GM12873 (cell line): ENCODE results near the gene NEBL.

ENCODE experiments used
- CTCF ChIP-seq: IDR thresholded peaks from 2 replicates; pipeline ENCODE4 v1.5.1; 2012; ENCODE audit warnings: low read depth, mild to moderate bottlenecking, moderate library complexity, low read length, control low read depth; ENCODE audit not compliant: insufficient read depth; ENCODE audit errors: missing control alignments

NEBL gene

GRCh38 chr10:20776384-20777118 is 120.6 kb downstream of the NEBL start:
- TF ChIP-seq CTCF = no peak

- no peak for TF ChIP-seq CTCF
Measured at GRCh38 chr10:20771051-20771450, 126.1 kb downstream of the NEBL start.

GRCh38 chr10:20769481-20769880 is 127.6 kb downstream of the NEBL start:
- TF ChIP-seq CTCF = no peak

- no peak for TF ChIP-seq CTCF
Measured at GRCh38 chr10:20768843-20769242, 128.3 kb downstream of the NEBL start.

GRCh38 chr10:20767028-20767427 is 130.1 kb downstream of the NEBL start:
- no peak for TF ChIP-seq CTCF

GRCh38 chr10:20765066-20765465 is 132.0 kb downstream of the NEBL start:
- no peak for TF ChIP-seq CTCF

- no peak for TF ChIP-seq CTCF
Measured at GRCh38 chr10:20760460-20760859, 136.7 kb downstream of the NEBL start.
